Trophoblast cell (in vitro differentiated cells and primary cell): ENCODE data around the gene SKIC2.
"Not testable (repeated sequence)": the region's sequence is repeated elsewhere in the genome, so short reads cannot be mapped to it uniquely, and the experiment has no call there.

ENCODE experiments used
- DNase-seq, 2 donors: peaks; one replicate each; pipeline ENCODE4 v3.0.0-alpha.2; 2016
- H2AFZ ChIP-seq: 2 replicates; pipeline ENCODE4 v1.6.1; 2013; ENCODE audit warnings: low read length, moderate library complexity, mild to moderate bottlenecking; ENCODE audit not compliant: insufficient read depth, poor library complexity
- H2AK5ac ChIP-seq: 2 replicates; pipeline ENCODE4 v1.6.1; 2013; ENCODE audit warnings: mild to moderate bottlenecking, low read length
- H2BK120ac ChIP-seq: 2 replicates; pipeline ENCODE4 v1.6.1; 2013; ENCODE audit warnings: low read length, mild to moderate bottlenecking, moderate library complexity; ENCODE audit not compliant: insufficient read depth, poor library complexity
- H2BK12ac ChIP-seq: 2 replicates; pipeline ENCODE4 v1.6.1; 2013; ENCODE audit warnings: mild to moderate bottlenecking, low read length, moderate library complexity
- H2BK5ac ChIP-seq: 2 replicates; pipeline ENCODE4 v1.6.1; 2013; ENCODE audit warnings: low read length, low read depth, moderate library complexity, mild to moderate bottlenecking; ENCODE audit not compliant: poor library complexity
- H3K14ac ChIP-seq: 2 replicates; pipeline ENCODE4 v1.6.1; 2013; ENCODE audit warnings: mild to moderate bottlenecking, low read length
- H3K18ac ChIP-seq: 2 replicates; pipeline ENCODE4 v1.6.1; 2013; ENCODE audit warnings: mild to moderate bottlenecking, low read length
- H3K23ac ChIP-seq: 2 replicates; pipeline ENCODE4 v1.6.1; 2013; ENCODE audit warnings: low read length
- H3K27ac ChIP-seq: 2 replicates; pipeline ENCODE4 v1.5.1; 2013; ENCODE audit warnings: low read depth, mild to moderate bottlenecking, inconsistent platforms, low read length, moderate library complexity
- H3K27me3 ChIP-seq: 2 replicates; pipeline ENCODE4 v1.6.1; 2013; ENCODE audit warnings: inconsistent platforms, mild to moderate bottlenecking, low read length, moderate library complexity; ENCODE audit not compliant: insufficient read depth
- H3K36me3 ChIP-seq, 2 experiments: 1 replicate in 1 of 2; 2 replicates in 1 of 2; pipeline ENCODE4 v1.6.1; 2013; ENCODE audit warnings: low read length in 2 of 2, mild to moderate bottlenecking in 2 of 2, moderate library complexity in 1 of 2; ENCODE audit not compliant: insufficient read depth in 2 of 2, control insufficient read depth in 1 of 2
- H3K4ac ChIP-seq: 2 replicates; pipeline ENCODE4 v1.6.1; 2013; ENCODE audit warnings: low read depth, mild to moderate bottlenecking, low read length, moderate library complexity
- H3K4me1 ChIP-seq, 2 experiments: 1 replicate in 1 of 2; 2 replicates in 1 of 2; pipeline ENCODE4 v1.6.1; 2013; ENCODE audit warnings: low read length in 2 of 2, mild to moderate bottlenecking in 2 of 2, moderate library complexity in 1 of 2; ENCODE audit not compliant: insufficient read depth in 2 of 2, control insufficient read depth in 1 of 2
- H3K4me2 ChIP-seq: 2 replicates; pipeline ENCODE4 v1.6.1; 2013; ENCODE audit warnings: inconsistent platforms, mild to moderate bottlenecking, low read length, moderate library complexity
- H3K4me3 ChIP-seq: 2 replicates; pipeline ENCODE4 v1.5.1; 2013; ENCODE audit warnings: mild to moderate bottlenecking, low read depth, low read length, inconsistent platforms
- H3K79me1 ChIP-seq: one replicate; pipeline ENCODE4 v1.6.1; 2013; ENCODE audit warnings: low read length
- H3K79me2 ChIP-seq: 2 replicates; pipeline ENCODE4 v1.6.1; 2013; ENCODE audit warnings: low read length, mild to moderate bottlenecking; ENCODE audit not compliant: control insufficient read depth, insufficient read depth, poor library complexity
- H3K9ac ChIP-seq: 2 replicates; pipeline ENCODE4 v1.6.1; 2013; ENCODE audit warnings: mild to moderate bottlenecking, low read length
- H3K9me3 ChIP-seq: 2 replicates; pipeline ENCODE4 v1.6.1; 2013; ENCODE audit warnings: low read depth, mild to moderate bottlenecking, control low read depth, inconsistent platforms, low read length; ENCODE audit not compliant: insufficient read depth
- H4K12ac ChIP-seq: 2 replicates; pipeline ENCODE4 v1.6.1; 2013; ENCODE audit warnings: low read depth, mild to moderate bottlenecking, low read length, moderate library complexity
- H4K8ac ChIP-seq: 2 replicates; pipeline ENCODE4 v1.6.1; 2013; ENCODE audit warnings: low read depth, mild to moderate bottlenecking, low read length, moderate library complexity
- H4K91ac ChIP-seq: one replicate; pipeline ENCODE4 v1.6.1; 2013; ENCODE audit warnings: low read depth, mild to moderate bottlenecking, low read length, moderate library complexity
- WGBS: extraction: QIAGEN DNeasy Blood & Tissue Kit; methylation state at CpG from one replicate; pipeline ENCODE4 v1.1.7; 2013; ENCODE audit warnings: missing lambda C conversion rate; ENCODE audit not compliant: insufficient read length, insufficient coverage; ENCODE audit errors: extremely low coverage; 5-methylcytosine and 5-hydroxymethylcytosine counted together

The SKIC2 gene

DNA sequence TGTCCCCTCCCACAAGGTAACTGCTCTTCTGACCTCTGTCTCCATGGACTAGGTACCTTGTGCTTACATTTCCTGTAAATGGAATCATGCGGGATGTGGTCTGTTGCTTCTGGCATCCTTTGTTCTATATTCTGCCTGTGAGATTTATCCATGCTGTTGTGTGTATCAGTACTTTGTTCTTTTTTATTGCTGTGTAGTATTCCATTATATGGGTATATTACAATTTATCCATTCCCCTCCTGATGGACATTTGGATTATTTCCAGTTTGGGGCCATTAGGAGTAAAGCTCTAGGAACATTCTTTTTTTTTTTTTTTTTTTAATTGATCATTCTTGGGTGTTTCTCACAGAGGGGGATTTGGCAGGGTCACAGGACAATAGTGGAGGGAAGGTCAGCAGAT, 28.0 kb upstream of the SKIC2 start:
- H3K27me3 ChIP-seq = no peaks in the 10 kb centered on the region
- H3K36me3 ChIP-seq = no peaks in the 10 kb centered on the region
- WGBS = no CpG with 5 or more reads among the region's 1 CpG
- no peak overlapping the region for H2BK120ac ChIP-seq
- H2BK12ac ChIP-seq = no peak overlapping the region
- no peak overlapping the region for H2AK5ac ChIP-seq
- no peak overlapping the region for H2AFZ ChIP-seq
- no peaks in the 10 kb centered on the region for H3K9me3 ChIP-seq
- H3K4ac ChIP-seq = no peak overlapping the region
- H3K79me2 ChIP-seq = no peaks in the 10 kb centered on the region
- no peaks in the 10 kb centered on the region for H3K79me1 ChIP-seq
- H3K4me1 ChIP-seq = no peaks in the 10 kb centered on the region
- H2BK5ac ChIP-seq = no peak overlapping the region
- no peak overlapping the region for H3K27ac ChIP-seq
- no peak for DNase-seq
- H4K12ac ChIP-seq = no peak overlapping the region
- H3K18ac ChIP-seq = no peak overlapping the region
- H4K91ac ChIP-seq = no peak overlapping the region
- no peak overlapping the region for H3K4me3 ChIP-seq
- H3K4me2 ChIP-seq = no peak overlapping the region
- H4K8ac ChIP-seq = no peak overlapping the region
- H3K14ac ChIP-seq = no peak overlapping the region
- no peak overlapping the region for H3K23ac ChIP-seq
- H3K9ac ChIP-seq = no peak overlapping the region

DNA sequence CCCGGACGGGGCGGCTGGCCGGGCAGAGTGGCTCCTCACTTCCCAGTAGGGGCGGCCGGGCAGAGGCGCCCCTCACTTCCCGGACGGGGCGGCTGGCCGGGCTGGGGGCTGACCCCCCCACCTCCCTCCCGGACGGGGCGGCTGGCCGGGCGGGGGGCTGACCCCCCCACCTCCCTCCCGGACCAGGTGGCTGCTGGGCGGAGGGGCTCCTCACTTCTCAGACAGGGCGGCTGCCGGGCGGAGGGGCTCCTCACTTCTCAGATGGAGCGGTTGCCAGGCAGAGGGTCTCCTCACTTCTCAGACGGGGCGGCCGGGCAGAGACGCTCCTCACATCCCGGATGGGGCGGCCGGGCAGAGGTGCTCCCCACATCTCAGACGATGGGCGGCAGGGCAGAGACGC, 26.8 kb upstream of the SKIC2 start:
- H2BK120ac ChIP-seq, H3K23ac ChIP-seq, H4K91ac ChIP-seq, H3K4me3 ChIP-seq, H3K9me3 ChIP-seq, H2BK12ac ChIP-seq, H3K27me3 ChIP-seq, H2AFZ ChIP-seq, H4K12ac ChIP-seq, H3K79me1 ChIP-seq, H2AK5ac ChIP-seq, H3K27ac ChIP-seq, H3K4ac ChIP-seq, H3K36me3 ChIP-seq, H3K79me2 ChIP-seq, H4K8ac ChIP-seq, H2BK5ac ChIP-seq, H3K4me2 ChIP-seq, H3K18ac ChIP-seq, H3K4me1 ChIP-seq, H3K9ac ChIP-seq, DNase-seq, H3K14ac ChIP-seq: not testable (repeated sequence)
- WGBS = no CpG with 5 or more reads among the region's 32 CpGs

DNA sequence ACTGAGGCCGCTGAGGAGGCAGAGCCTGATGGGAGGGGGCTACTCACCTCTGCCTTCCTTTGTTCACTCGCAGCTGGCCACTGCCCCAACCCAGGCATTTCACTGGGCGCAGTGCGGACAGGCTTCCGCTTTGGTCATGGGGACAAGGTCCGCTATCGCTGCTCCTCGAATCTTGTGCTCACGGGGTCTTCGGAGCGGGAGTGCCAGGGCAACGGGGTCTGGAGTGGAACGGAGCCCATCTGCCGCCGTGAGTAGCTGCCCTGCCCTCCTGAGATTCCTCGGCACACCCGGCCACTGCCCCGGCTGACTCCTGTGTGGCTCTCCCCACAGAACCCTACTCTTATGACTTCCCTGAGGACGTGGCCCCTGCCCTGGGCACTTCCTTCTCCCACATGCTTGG, 25.4 kb upstream of the SKIC2 start:
- no peaks in the 10 kb centered on the region for H3K79me2 ChIP-seq
- H3K4me1 ChIP-seq = no peaks in the 10 kb centered on the region
- H3K23ac ChIP-seq = no peak overlapping the region
- H2AFZ ChIP-seq = no peak overlapping the region
- no peak for DNase-seq
- no peak overlapping the region for H4K8ac ChIP-seq
- H3K18ac ChIP-seq = no peak overlapping the region
- H2BK5ac ChIP-seq = no peak overlapping the region
- no peak overlapping the region for H2BK120ac ChIP-seq
- no peak overlapping the region for H2BK12ac ChIP-seq
- H2AK5ac ChIP-seq = no peak overlapping the region
- H3K79me1 ChIP-seq = no peaks in the 10 kb centered on the region
- no peaks in the 10 kb centered on the region for H3K9me3 ChIP-seq
- WGBS = no CpG with 5 or more reads among the region's 19 CpGs
- H3K36me3 ChIP-seq = no peaks in the 10 kb centered on the region
- no peak overlapping the region for H3K4me3 ChIP-seq
- no peaks in the 10 kb centered on the region for H3K27me3 ChIP-seq
- no peak overlapping the region for H4K91ac ChIP-seq
- no peak overlapping the region for H3K4ac ChIP-seq
- no peak overlapping the region for H3K4me2 ChIP-seq
- no peak overlapping the region for H4K12ac ChIP-seq
- no peak overlapping the region for H3K9ac ChIP-seq
- H3K14ac ChIP-seq = no peak overlapping the region
- no peak overlapping the region for H3K27ac ChIP-seq

DNA sequence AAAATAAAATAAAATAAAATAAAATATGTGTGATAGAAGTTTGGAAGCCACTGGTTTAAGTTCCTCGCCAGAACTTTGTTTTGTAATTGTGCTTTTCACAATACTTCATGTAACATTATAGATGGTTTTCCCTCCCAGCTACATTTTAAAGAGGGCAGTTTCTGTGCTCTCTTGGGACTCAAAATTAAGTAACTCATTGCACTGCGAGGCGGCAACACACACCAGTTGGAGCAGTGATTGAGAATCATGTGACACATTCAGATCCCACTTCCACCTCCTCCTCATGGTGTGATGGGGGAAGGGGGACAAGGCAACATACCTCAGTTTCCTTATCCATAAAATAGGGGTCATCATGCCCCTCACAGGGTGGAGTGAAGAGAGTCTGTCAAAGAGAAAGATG, 24.0 kb upstream of the SKIC2 start:
- DNase-seq = no peak
- Histone ChIP-seq H2AK5ac (no peak overlapping the region), H3K4me3 (no peak overlapping the region), H2BK5ac (no peak overlapping the region), H3K27ac (no peak overlapping the region), H3K4ac (no peak overlapping the region), H3K27me3 (no peaks in the 10 kb centered on the region), H3K79me2 (no peaks in the 10 kb centered on the region), H3K79me1 (no peaks in the 10 kb centered on the region), H4K8ac (no peak overlapping the region), H3K14ac (no peak overlapping the region), H2AFZ (no peak overlapping the region), H4K91ac (no peak overlapping the region), H3K9me3 (no peaks in the 10 kb centered on the region), H2BK12ac (no peak overlapping the region), H3K4me1 (no peaks in the 10 kb centered on the region), H3K4me2 (no peak overlapping the region), H3K23ac (no peak overlapping the region), H3K18ac (no peak overlapping the region), H4K12ac (no peak overlapping the region), H3K36me3 (no peaks in the 10 kb centered on the region), H3K9ac (no peak overlapping the region), H2BK120ac (no peak overlapping the region)
- WGBS = no CpG with 5 or more reads among the region's 3 CpGs
